ENCODE measurements around the gene TBC1D22A.

The TBC1D22A gene

GRCh38 chr22:47053726-47054141 is 291.3 kb downstream of the TBC1D22A start:
- DNase-seq: no peak

- no peak for DNase-seq
Observed at GRCh38 chr22:47054231-47055072, 292.0 kb downstream of the TBC1D22A start.

DNA sequence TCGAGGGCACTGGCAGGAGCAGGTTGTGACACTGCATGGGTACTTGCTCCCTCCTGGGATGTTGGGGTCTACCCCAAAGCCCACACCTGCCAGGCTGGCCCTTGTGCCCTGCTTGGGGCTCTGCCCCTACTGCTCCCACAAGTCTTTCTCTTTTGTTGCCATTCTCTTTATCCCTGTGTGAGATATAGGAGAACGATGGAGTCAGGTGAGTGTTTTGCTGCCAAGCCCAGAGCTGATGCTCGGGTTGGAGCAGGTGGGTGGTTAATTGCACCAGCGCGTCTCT is 292.6 kb downstream of the TBC1D22A start:
- DNase-seq: no peak

GRCh38 chr22:47055461-47055860 is 293.0 kb downstream of the TBC1D22A start:
- DNase-seq: no peak

- DNase-seq: no peak
Observed at GRCh38 chr22:47055921-47056320, 293.5 kb downstream of the TBC1D22A start.

GRCh38 chr22:47056361-47056760 is 293.9 kb downstream of the TBC1D22A start:
- no peak for DNase-seq

GRCh38 chr22:47056776-47057470 is 294.5 kb downstream of the TBC1D22A start:
- DNase-seq: no peak

GRCh38 chr22:47057916-47058585 is 295.6 kb downstream of the TBC1D22A start:
- DNase-seq: no peak

GRCh38 chr22:47059076-47059475 is 296.6 kb downstream of the TBC1D22A start:
- no peak for DNase-seq

GRCh38 chr22:47059701-47060161 is 297.3 kb downstream of the TBC1D22A start:
- no peak for DNase-seq

- no peak for DNase-seq
Observed at GRCh38 chr22:47060718-47061117, 298.3 kb downstream of the TBC1D22A start.

- no peak for DNase-seq
Observed at GRCh38 chr22:47061226-47061625, 298.8 kb downstream of the TBC1D22A start.

- no peak for DNase-seq
Observed at GRCh38 chr22:47062126-47062525, 299.7 kb downstream of the TBC1D22A start.

DNA sequence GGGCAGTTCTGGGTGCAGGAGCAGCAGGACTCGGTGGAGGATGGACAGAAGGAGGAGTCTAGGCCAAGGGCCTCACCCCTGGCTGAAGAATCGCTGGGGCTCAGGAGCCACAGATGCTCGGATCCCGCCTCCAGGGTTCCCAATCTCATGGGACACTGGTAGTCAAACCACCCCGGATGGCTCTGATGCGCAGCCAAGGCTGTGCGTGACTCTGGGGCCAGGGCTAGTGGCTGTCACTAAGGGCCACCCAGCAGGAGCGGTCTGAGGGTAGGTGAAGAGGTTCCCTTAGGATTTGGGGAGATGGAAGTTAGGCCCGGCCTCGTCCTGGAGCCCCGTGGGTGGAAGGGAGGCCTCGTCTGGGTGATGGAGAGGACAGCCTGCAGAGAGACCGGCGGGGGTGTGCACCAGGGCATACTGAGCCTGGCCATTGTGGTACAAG is 300.6 kb downstream of the TBC1D22A start:
- DNase-seq: no peak

GRCh38 chr22:47063606-47064005 is 301.2 kb downstream of the TBC1D22A start:
- DNase-seq: no peak

- no peak for DNase-seq
Observed at GRCh38 chr22:47064016-47064415, 301.6 kb downstream of the TBC1D22A start.

GRCh38 chr22:47064416-47064815 is 302.0 kb downstream of the TBC1D22A start:
- no peak for DNase-seq

DNA sequence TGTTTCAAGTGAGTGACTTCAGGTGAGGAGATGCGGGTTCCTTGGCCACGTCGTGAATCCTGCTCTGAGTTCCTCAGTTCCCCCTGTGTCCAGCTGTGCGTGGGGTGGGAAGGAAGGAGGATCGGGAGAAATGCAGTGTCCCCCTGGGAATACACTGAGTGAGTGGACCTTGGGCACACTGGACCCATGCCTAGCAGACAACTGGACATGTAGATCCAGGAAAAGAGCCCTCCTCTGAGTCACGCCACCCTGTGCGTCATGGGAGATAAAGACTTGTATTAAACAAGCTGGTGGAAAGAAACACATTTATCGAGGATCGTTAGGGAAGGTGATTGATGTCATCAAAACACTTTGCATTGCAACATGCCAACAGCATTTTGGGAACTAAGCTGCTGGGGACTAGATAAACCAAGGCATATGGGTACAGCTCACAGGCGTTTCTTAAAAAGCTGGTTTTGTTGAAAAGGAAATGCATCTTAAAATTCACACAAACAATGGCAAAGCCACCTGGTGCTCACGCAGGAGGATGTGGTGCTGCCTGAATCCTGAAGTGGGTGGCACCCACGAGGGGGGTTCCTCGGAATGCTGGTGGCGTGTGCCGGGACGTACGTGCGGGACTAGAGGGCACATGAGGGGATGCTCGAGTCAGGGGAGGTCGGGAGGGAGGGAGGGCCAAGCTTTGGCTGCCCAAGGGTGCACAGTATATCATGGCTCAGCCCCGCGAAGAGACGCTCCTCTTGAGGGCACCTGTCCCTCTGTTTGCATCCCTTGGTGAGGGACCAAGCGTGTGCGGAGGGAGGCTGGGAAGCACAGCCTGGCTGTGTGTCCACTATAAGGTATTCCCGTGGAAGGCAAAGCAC is 303.5 kb downstream of the TBC1D22A start:
- no peak for DNase-seq

- no peak for DNase-seq
Observed at GRCh38 chr22:47066616-47066905, 304.1 kb downstream of the TBC1D22A start.

GRCh38 chr22:47067321-47067890 is 305.0 kb downstream of the TBC1D22A start:
- DNase-seq: no peak

- no peak for DNase-seq
Observed at GRCh38 chr22:47067911-47068625, 305.6 kb downstream of the TBC1D22A start.

DNA sequence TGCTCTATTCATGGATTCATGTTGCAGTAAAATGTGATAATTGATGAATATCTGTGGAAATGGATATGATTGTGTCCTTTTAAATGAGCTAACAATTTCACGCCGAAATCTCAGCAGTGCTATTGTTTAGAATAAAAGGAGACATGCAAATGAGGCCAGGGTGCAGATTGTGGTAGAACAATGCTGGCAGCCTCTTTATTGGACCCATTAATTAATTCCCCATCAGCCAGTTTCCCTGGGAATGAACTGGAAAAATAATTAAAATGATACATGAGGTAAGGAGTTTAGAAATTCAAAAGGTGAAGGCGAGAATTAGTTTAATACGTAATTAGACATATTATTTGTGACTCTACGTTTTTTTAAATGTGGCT is 306.2 kb downstream of the TBC1D22A start:
- no peak for DNase-seq

Data from CD4-positive, alpha-beta T cell treated with Interleukin-21 for 1 hour (primary cell).